Measurements from ENCODE around the gene DNAI4. TPM values are rescaled to one million over a fixed set of nuclear protein-coding genes. Genes with fewer than 3 reads are reported as not detected.

DNAI4 gene
- total RNA-seq, 2 donors from 2014 or later = 1.9 to 5.9 TPM

- peaks cover 39 to 53% of the 10 kb centered on the region in 2 donors for H3K4me1 ChIP-seq (ENCODE audit: control insufficient read depth in 1 of 2, low read depth in 2 of 2)
- peak overlapping the region; percentile 93 to 99 for H3K27ac ChIP-seq
- no peak for TF ChIP-seq CTCF (IDR thresholded peaks at IDR 0.05)
These were observed 6.9 kb upstream of the DNAI4 start for GRCh38 chr1:66931590-66931989.

GRCh38 chr1:66930823-66931174 lies 6.1 kb upstream of the DNAI4 start:
- no peak for DNase-seq (ENCODE audit: low spot score)
- Histone ChIP-seq H3K9me3 (no peaks in the 10 kb centered on the region), H3K36me3 (no peaks in the 10 kb centered on the region), H3K27me3 (replicated peaks; ENCODE audit: insufficient read depth) (no peaks in the 10 kb centered on the region), H3K4me1 (ENCODE audit: control insufficient read depth in 1 of 2, low read depth in 2 of 2) (peaks cover 41 to 54% of the 10 kb centered on the region in 2 donors), H3K27ac (peak overlapping the region; percentile 93 to 99), H3K4me3 (peak overlapping the region; percentile 97)
- ATAC-seq (ENCODE audit: insufficient number of reproducible peaks, low FRiP score, low read depth) = no peak
- TF ChIP-seq CTCF (IDR thresholded peaks at IDR 0.05) = no peak

More at GRCh38 chr1:66931590-66931989, 6.9 kb upstream of the DNAI4 start:
- H3K36me3 ChIP-seq = no peaks in the 10 kb centered on the region
- H3K4me3 ChIP-seq = peak overlapping the region; percentile 97
- DNase-seq (ENCODE audit: low spot score) (no peak), ATAC-seq (ENCODE audit: insufficient number of reproducible peaks, low FRiP score, low read depth) (no peak)
- H3K9me3 ChIP-seq = no peaks in the 10 kb centered on the region
- H3K27me3 ChIP-seq (replicated peaks; ENCODE audit: insufficient read depth) = no peaks in the 10 kb centered on the region

- Histone ChIP-seq H3K4me3 (peak overlapping the region; percentile 97), H3K36me3 (no peaks in the 10 kb centered on the region), H3K27me3 (replicated peaks; ENCODE audit: insufficient read depth) (no peaks in the 10 kb centered on the region), H3K27ac (peak overlapping the region; percentile 93 to 99), H3K9me3 (no peaks in the 10 kb centered on the region), H3K4me1 (ENCODE audit: control insufficient read depth in 1 of 2, low read depth in 2 of 2) (peaks cover 38 to 49% of the 10 kb centered on the region in 2 donors)
- TF ChIP-seq CTCF (IDR thresholded peaks at IDR 0.05) = peak; percentile 22
- peak; percentile 83 for DNase-seq (ENCODE audit: low spot score)
- peak; percentile 89 for ATAC-seq (ENCODE audit: insufficient number of reproducible peaks, low FRiP score, low read depth)
These were observed 5.6 kb upstream of the DNAI4 start for GRCh38 chr1:66929999-66930822.

- peaks cover 32 to 44% of the 10 kb centered on the region in 2 donors for H3K4me1 ChIP-seq (ENCODE audit: control insufficient read depth in 1 of 2, low read depth in 2 of 2)
- no peak for TF ChIP-seq CTCF (IDR thresholded peaks at IDR 0.05)
These were observed 5.0 kb upstream of the DNAI4 start for GRCh38 chr1:66929691-66929998.

GRCh38 chr1:66929146-66929688 lies 4.6 kb upstream of the DNAI4 start:
- Histone ChIP-seq H3K27ac (peak overlapping the region; percentile 93 to 99), H3K4me1 (ENCODE audit: control insufficient read depth in 1 of 2, low read depth in 2 of 2) (peaks cover 29 to 40% of the 10 kb centered on the region in 2 donors), H3K4me3 (peak overlapping the region; percentile 97), H3K27me3 (replicated peaks; ENCODE audit: insufficient read depth) (no peaks in the 10 kb centered on the region), H3K9me3 (no peaks in the 10 kb centered on the region), H3K36me3 (no peaks in the 10 kb centered on the region)
- no peak for TF ChIP-seq CTCF (IDR thresholded peaks at IDR 0.05)
- DNase-seq (ENCODE audit: low spot score) (no peak), ATAC-seq (ENCODE audit: insufficient number of reproducible peaks, low FRiP score, low read depth) (no peak)

More at GRCh38 chr1:66929691-66929998, 5.0 kb upstream of the DNAI4 start:
- Histone ChIP-seq H3K27me3 (replicated peaks; ENCODE audit: insufficient read depth) (no peaks in the 10 kb centered on the region), H3K36me3 (no peaks in the 10 kb centered on the region), H3K27ac (peak overlapping the region; percentile 93 to 99), H3K4me3 (peak overlapping the region; percentile 97), H3K9me3 (no peaks in the 10 kb centered on the region)
- DNase-seq (ENCODE audit: low spot score) (no peak), ATAC-seq (ENCODE audit: insufficient number of reproducible peaks, low FRiP score, low read depth) (no peak)

Measured in thoracic aorta (tissue), 2 donors.